Measurements from ENCODE around the gene LRRC57. TPM values are rescaled to one million over a fixed set of nuclear protein-coding genes. Genes with fewer than 3 reads are reported as not detected.

The LRRC57 gene
- total and polyA plus RNA-seq, 2 of the 8 experiments (the other 6 are each of a cell fraction or from before 2014, with no cell fraction given), result 5.0 to 12.7 TPM

DNA sequence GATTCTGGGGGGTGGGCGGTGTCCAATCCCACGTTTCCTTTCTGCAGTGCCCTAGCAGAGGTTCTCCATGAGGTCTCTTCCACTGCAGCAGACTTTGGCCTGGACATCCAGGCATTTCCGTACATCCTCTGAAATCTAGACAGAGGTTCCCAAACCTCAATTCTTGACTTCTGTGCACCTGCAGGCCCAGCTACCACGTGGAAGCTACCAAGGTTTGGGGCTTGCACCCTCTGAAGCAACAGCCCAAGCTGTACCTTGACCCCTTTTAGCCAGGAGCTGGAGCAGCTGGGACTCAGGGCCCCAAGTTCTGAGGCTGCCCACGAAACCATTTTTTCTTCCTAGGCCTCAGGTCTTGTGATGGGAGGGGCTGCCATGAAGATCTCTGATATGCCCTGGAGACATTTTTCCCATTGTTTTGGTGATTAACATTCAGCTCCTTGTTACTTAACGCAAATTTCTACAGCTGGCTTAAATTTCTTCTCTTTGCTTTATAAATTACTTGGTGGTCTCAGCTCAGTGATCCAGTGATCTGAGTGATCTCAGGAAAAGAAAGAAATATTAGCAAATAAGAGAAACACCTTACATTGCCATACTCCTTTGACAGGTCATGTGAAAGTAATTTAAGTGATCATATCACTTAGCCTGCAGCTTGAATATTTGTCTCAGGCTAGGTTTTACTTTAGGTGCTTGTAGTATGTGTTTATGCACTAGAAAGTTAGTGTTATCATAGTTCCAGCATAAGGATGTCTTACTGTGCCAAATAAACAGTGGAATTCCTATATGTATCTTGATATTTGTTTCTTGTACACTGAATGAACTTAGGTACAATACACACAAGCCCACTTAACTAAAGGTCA lies 50.2 kb downstream of the LRRC57 start:
- H3K4ac ChIP-seq (replicated peaks; ENCODE audit: insufficient read length, low read depth, low read length), result no peak overlapping the region
- H3K23ac ChIP-seq (ENCODE audit: insufficient read length), result no peak overlapping the region
- H2BK15ac ChIP-seq (ENCODE audit: low read length), result no peak overlapping the region
- no peak overlapping the region for H3K14ac ChIP-seq (ENCODE audit: insufficient read length)
- peaks cover 7% of the 10 kb centered on the region; the same call in 1 of the 2 replicates for H3K23me2 ChIP-seq (ENCODE audit: low read depth, low read length)
- no peak overlapping the region for H4K5ac ChIP-seq (ENCODE audit: insufficient read length, low read depth, low read length)
- 88% methylated on average over 5 of the region's 6 CpGs; no CpG with 5 or more reads in 1 of the 2 experiments for WGBS, 2 experiments (ENCODE audit: extremely low coverage in 1 of 2, insufficient coverage in 1 of 2, insufficient read length in 1 of 2, insufficient replicate concordance in 2 of 2, low coverage in 1 of 2, low lambda C conversion rate in 2 of 2, missing lambda C conversion rate in 1 of 2)
- DNase-seq (ENCODE audit: low read depth in 1 of 2, low spot score in 2 of 2) (no peak), FAIRE-seq (no peak)
- H3K79me1 ChIP-seq (ENCODE audit: low read depth, low read length), result no peaks in the 10 kb centered on the region; the same call in 1 of the 2 replicates
- no peak overlapping the region for H3K27ac ChIP-seq (ENCODE audit: low read depth, low read length)
- H3K4me2 ChIP-seq (ENCODE audit: insufficient read depth in 1 of 2, low read depth in 2 of 2, low read length in 2 of 2), result no peak overlapping the region
- H3K4me3 ChIP-seq (ENCODE audit: extremely low read depth in 1 of 4, insufficient read depth in 2 of 4, low read depth in 3 of 4, low read length in 4 of 4), result no peak overlapping the region
- peaks cover 0 to 5% (median 1%) of the 10 kb centered on the region in 4 experiments; a peak in 4 of 7 replicates for H3K4me1 ChIP-seq (replicated peaks in 1 of 4; ENCODE audit: control insufficient read depth in 3 of 4, insufficient read depth in 4 of 4, low read length in 3 of 4)
- H4K20me1 ChIP-seq (replicated peaks in 1 of 2; ENCODE audit: control insufficient read depth in 1 of 2, insufficient read depth in 2 of 2, low read length in 2 of 2), result peaks cover 0 to 1% of the 10 kb centered on the region in 2 experiments
- ChIA-PET POLR2A (ENCODE audit: partially characterized antibody) (interaction anchor here (1.7 kb wide), 1 partner anchor 11 kb away, joined by 4 read pairs; no protein-coding TSS in a partner anchor), CTCF (ENCODE audit: partially characterized antibody) (interaction anchor here (1.4 kb wide), 1 partner anchor 7 kb away, joined by 4 read pairs; the partner anchor contains the start of gene ZNF106)
- no peak overlapping the region for H2BK120ac ChIP-seq (replicated peaks; ENCODE audit: low read depth, low read length)
- peaks cover 0 to 63% of the 10 kb centered on the region in 2 experiments; a peak in 3 of 4 replicates for H3K79me2 ChIP-seq (ENCODE audit: control insufficient read depth in 1 of 2, insufficient read depth in 2 of 2, low read length in 2 of 2)
- no peak overlapping the region for H2BK5ac ChIP-seq (ENCODE audit: low read depth, low read length)
- H3K18ac ChIP-seq (ENCODE audit: extremely low read depth, low read length), result no peak overlapping the region
- H2BK20ac ChIP-seq (ENCODE audit: low read length), result no peak overlapping the region
- no peak overlapping the region for H3K56ac ChIP-seq (replicated peaks; ENCODE audit: insufficient read length, low read depth, low read length)
- no peak overlapping the region for H2AFZ ChIP-seq (ENCODE audit: low read length)
- H3K36me3 ChIP-seq (ENCODE audit: control insufficient read depth in 2 of 4, insufficient read depth in 4 of 4, low read length in 3 of 4), result no peaks in the 10 kb centered on the region
- no peak overlapping the region for H2AK5ac ChIP-seq (ENCODE audit: low read depth, low read length)
- H3K9ac ChIP-seq (replicated peaks in 1 of 4; ENCODE audit: extremely low read depth in 1 of 4, low read depth in 3 of 4, low read length in 3 of 4), result no peak overlapping the region
- H4K91ac ChIP-seq (replicated peaks; ENCODE audit: insufficient read length, low read length), result no peak overlapping the region
- H3K27me3 ChIP-seq (replicated peaks in 1 of 4; ENCODE audit: control insufficient read depth in 3 of 4, extremely low read depth in 1 of 4, insufficient read depth in 3 of 4, low read length in 3 of 4), result no peaks in the 10 kb centered on the region
- no peaks in the 10 kb centered on the region for H3K9me3 ChIP-seq (ENCODE audit: insufficient read depth in 2 of 2, low read depth in 1 of 2, low read length in 1 of 2)
- no peak overlapping the region for H2BK12ac ChIP-seq (ENCODE audit: low read depth, low read length)
- H4K8ac ChIP-seq (ENCODE audit: extremely low read depth, insufficient read depth, low read length), result no peak overlapping the region
- TF ChIP-seq CHD2 (IDR thresholded peaks at IDR 0.05; ENCODE audit: low read length) (no peak), JUN (IDR thresholded peaks at IDR 0.05; ENCODE audit: low read depth, low read length) (no peak), SIRT6 (IDR thresholded peaks at IDR 0.05; ENCODE audit: low read length) (no peak), CTBP2 (IDR thresholded peaks at IDR 0.05; ENCODE audit: borderline replicate concordance, insufficient read depth, insufficient read length, low read length) (no peak), SIX5 (IDR thresholded peaks at IDR 0.05; ENCODE audit: low read depth, low read length) (no peak), SRF (IDR thresholded peaks at IDR 0.05; ENCODE audit: low read depth, low read length) (no peak), SP1 (IDR thresholded peaks at IDR 0.05; ENCODE audit: low read depth, low read length) (no peak), MAFK (IDR thresholded peaks at IDR 0.05; ENCODE audit: low read depth, low read length) (no peak), KDM1A (IDR thresholded peaks at IDR 0.05; ENCODE audit: borderline replicate concordance, low read length) (no peak), RFX5 (IDR thresholded peaks at IDR 0.05; ENCODE audit: borderline replicate concordance, low read depth, low read length) (no peak)
- TF ChIP-seq, protein P1, sequence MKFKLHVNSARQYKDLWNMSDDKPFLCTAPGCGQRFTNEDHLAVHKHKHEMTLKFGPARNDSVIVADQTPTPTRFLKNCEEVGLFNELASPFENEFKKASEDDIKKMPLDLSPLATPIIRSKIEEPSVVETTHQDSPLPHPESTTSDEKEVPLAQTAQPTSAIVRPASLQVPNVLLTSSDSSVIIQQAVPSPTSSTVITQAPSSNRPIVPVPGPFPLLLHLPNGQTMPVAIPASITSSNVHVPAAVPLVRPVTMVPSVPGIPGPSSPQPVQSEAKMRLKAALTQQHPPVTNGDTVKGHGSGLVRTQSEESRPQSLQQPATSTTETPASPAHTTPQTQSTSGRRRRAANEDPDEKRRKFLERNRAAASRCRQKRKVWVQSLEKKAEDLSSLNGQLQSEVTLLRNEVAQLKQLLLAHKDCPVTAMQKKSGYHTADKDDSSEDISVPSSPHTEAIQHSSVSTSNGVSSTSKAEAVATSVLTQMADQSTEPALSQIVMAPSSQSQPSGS (IDR thresholded peaks at IDR 0.05; ENCODE audit: low read length), result no peak
